HepG2 (cell line): ENCODE measurements around the gene TDG. TPM values are rescaled to one million over a fixed set of nuclear protein-coding genes. Genes with fewer than 3 reads are reported as not detected.
A peak's percentile ranks its signal among the peaks of the same experiment; 100 is the strongest.

Experiments
- HHEX ChIP-seq: IDR thresholded peaks from 2 replicates; pipeline ENCODE4 v1.6.1; 2016; ENCODE audit warnings: control low read depth
- MAFK ChIP-seq, 2 experiments: IDR thresholded peaks in 1 of 2; conservative IDR thresholded peaks in 1 of 2; 2 replicates each; pipeline ENCODE4 v1.6.1; 2011; ENCODE audit warnings: improper control_type of control experiment in 2 of 2, low read length in 2 of 2
- MEF2D ChIP-seq: sonication (generic); formaldehyde crosslinking; IDR thresholded peaks from 2 replicates; pipeline ENCODE4 v1.5.1; 2020; ENCODE audit warnings: mild to moderate bottlenecking, missing genetic modification reagents
- NR2F2 ChIP-seq: IDR thresholded peaks from 2 replicates; pipeline ENCODE4 v1.6.1; 2012; ENCODE audit warnings: low read depth, inconsistent platforms, borderline replicate concordance
- TCF7L2 ChIP-seq: IDR thresholded peaks from 2 replicates; pipeline ENCODE4 v1.6.1; 2011; ENCODE audit warnings: mild to moderate bottlenecking, low read depth, low read length, moderate library complexity
- ZMYM3 ChIP-seq: sonication (generic); formaldehyde crosslinking; IDR thresholded peaks from 2 replicates; pipeline ENCODE4 v1.5.1; 2020; ENCODE audit warnings: mild to moderate bottlenecking, missing genetic modification reagents
- ZNF260 ChIP-seq: sonication (generic); formaldehyde crosslinking; IDR thresholded peaks from 2 replicates; pipeline ENCODE4 v1.4.0; 2020; ENCODE audit warnings: missing genetic modification reagents, low read depth, mild to moderate bottlenecking, borderline replicate concordance
- ZNF383 ChIP-seq: sonication (generic); formaldehyde crosslinking; IDR thresholded peaks from 2 replicates; pipeline ENCODE4 v1.4.0; 2020; ENCODE audit warnings: missing genetic modification reagents, mild to moderate bottlenecking, borderline replicate concordance
- ZNF484 ChIP-seq: sonication (generic); formaldehyde crosslinking; IDR thresholded peaks from 2 replicates; pipeline ENCODE4 v1.5.1; 2020; ENCODE audit warnings: mild to moderate bottlenecking, low read depth, missing genetic modification reagents, borderline replicate concordance
- ZNF660 ChIP-seq: sonication (generic); formaldehyde crosslinking; IDR thresholded peaks from 2 replicates; pipeline ENCODE4 v1.5.1; 2020; ENCODE audit warnings: mild to moderate bottlenecking, low read depth, missing genetic modification reagents, borderline replicate concordance
- ZNF792 ChIP-seq: IDR thresholded peaks from 2 replicates; pipeline ENCODE4 v1.6.1; 2016
- polyA plus RNA-seq, 8 experiments: library from polyadenylated mRNA; depleted of rRNA in 3 of 8; stranded (reverse) in 7 of 8; unstranded in 1 of 8; fragments of >200 nt; fragmentation: Illumina TruSeq in 4 of 8; extraction: Trizol in 4 of 8; gene quantifications; 2 replicates each; pipeline versions ENCODE4 v1.2.1 to v1.2.3, GENCODE V29; 2011 to 2016; ENCODE audit warnings: low read depth in 4 of 8, missing spikeins in 1 of 8, mixed read lengths in 1 of 8; ENCODE audit not compliant: insufficient read depth in 1 of 8
- total RNA-seq, 5 experiments: library from RNA; depleted of rRNA; stranded (reverse); fragments of >200 nt; fragmentation: Illumina TruSeq; extraction: Trizol; gene quantifications; 2 replicates each; pipeline ENCODE4 v1.2.3, GENCODE V29; 2016; ENCODE audit warnings: low read depth in 1 of 5
- TF ChIP-seq, protein P1 (sequence below): conservative IDR thresholded peaks from 2 replicates; pipeline ENCODE4 v1.6.1; 2018; ENCODE audit warnings: missing genetic modification reagents
- TF ChIP-seq, protein P2 (sequence below): sonication (generic); formaldehyde crosslinking; conservative IDR thresholded peaks from 2 replicates; pipeline ENCODE4 v1.8.0; 2022; ENCODE audit warnings: mild to moderate bottlenecking, moderate library complexity, missing genetic modification reagents
- TF ChIP-seq, protein P3 (sequence below): sonication (generic); formaldehyde crosslinking; IDR thresholded peaks from 2 replicates; pipeline ENCODE4 v1.4.0; 2020; ENCODE audit warnings: mild to moderate bottlenecking, missing genetic modification reagents
- TF ChIP-seq, protein P4 (sequence below): sonication (generic); formaldehyde crosslinking; IDR thresholded peaks from 2 replicates; pipeline ENCODE4 v1.5.1; 2020; ENCODE audit warnings: missing genetic modification reagents, mild to moderate bottlenecking, borderline replicate concordance
- TF ChIP-seq, protein P5 (sequence below): sonication (generic); formaldehyde crosslinking; IDR thresholded peaks from 2 replicates; pipeline ENCODE4 v1.4.0; 2020; ENCODE audit warnings: mild to moderate bottlenecking, missing genetic modification reagents

The TDG gene
- total and polyA plus RNA-seq, 2 of the 13 experiments (the other 11 are each of a cell fraction or from before 2014, with no cell fraction given), result 14.2 to 19.5 TPM

DNA sequence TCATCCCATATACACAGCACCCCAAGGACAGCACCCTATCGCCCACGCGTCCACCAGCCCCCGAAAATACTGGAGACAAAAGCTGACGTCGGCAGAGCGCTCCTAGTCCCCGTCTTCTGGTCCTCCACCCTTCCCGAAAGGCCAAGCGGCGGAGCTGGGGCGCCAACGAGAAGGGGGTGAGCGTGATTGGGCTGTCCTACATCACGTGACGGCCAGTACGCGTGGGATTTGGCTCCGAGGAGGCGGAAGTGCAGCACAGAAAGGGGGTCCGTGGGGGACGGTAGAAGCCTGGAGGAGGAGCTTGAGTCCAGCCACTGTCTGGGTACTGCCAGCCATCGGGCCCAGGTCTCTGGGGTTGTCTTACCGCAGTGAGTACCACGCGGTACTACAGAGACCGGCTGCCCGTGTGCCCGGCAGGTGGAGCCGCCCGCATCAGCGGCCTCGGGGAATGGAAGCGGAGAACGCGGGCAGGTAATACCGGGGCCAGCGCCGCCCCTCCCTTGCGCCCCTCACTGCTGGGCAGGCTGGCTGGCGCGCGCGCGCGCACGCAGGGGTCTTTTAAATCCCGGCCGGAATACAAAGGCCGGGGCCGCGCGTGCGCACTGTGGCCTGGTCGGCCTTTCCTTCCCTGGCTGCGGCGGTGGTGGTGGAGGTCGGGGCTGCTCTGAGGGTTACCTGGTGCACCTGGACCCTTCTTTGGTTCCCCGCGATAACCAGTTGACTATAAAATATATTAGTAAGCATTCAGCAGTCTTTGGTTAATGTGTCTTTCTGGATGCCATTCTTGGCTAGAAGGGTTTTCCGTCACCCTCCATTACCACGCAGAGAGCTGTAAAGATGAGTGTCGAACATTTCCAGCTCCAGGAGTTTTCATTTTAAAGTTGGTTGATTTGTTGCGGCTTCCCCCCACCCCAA, at the start of gene TDG (continued):
- TF ChIP-seq ZNF484 (CRISPR knock-in tag) (no peak), HHEX (CRISPR knock-in tag) (no peak), ZNF792 (CRISPR knock-in tag) (peak; percentile 55; the same call in 1 of the 2 replicates), ZNF660 (no peak), ZNF383 (CRISPR knock-in tag) (no peak), MAFK (conservative IDR thresholded peaks at IDR 0.05 in 1 of 2, IDR thresholded peaks at IDR 0.05 in 1 of 2; ENCODE audit: low read length in 2 of 2) (peak; percentile 61 to 80), MEF2D (CRISPR knock-in tag) (peak; percentile 67), NR2F2 (peak; percentile 25; the same call in 1 of the 2 replicates), ZNF260 (CRISPR knock-in tag) (no peak), TCF7L2 (no peak), ZMYM3 (0 out of 2 replicates have a peak, but pooled peaks have one; percentile 12)
- TF ChIP-seq, protein P1, sequence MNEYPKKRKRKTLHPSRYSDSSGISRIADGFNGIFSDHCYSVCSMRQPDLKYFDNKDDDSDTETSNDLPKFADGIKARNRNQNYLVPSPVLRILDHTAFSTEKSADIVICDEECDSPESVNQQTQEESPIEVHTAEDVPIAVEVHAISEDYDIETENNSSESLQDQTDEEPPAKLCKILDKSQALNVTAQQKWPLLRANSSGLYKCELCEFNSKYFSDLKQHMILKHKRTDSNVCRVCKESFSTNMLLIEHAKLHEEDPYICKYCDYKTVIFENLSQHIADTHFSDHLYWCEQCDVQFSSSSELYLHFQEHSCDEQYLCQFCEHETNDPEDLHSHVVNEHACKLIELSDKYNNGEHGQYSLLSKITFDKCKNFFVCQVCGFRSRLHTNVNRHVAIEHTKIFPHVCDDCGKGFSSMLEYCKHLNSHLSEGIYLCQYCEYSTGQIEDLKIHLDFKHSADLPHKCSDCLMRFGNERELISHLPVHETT, result 0 out of 2 replicates have a peak, but pooled peaks have one; percentile 23
- TF ChIP-seq, protein P2, sequence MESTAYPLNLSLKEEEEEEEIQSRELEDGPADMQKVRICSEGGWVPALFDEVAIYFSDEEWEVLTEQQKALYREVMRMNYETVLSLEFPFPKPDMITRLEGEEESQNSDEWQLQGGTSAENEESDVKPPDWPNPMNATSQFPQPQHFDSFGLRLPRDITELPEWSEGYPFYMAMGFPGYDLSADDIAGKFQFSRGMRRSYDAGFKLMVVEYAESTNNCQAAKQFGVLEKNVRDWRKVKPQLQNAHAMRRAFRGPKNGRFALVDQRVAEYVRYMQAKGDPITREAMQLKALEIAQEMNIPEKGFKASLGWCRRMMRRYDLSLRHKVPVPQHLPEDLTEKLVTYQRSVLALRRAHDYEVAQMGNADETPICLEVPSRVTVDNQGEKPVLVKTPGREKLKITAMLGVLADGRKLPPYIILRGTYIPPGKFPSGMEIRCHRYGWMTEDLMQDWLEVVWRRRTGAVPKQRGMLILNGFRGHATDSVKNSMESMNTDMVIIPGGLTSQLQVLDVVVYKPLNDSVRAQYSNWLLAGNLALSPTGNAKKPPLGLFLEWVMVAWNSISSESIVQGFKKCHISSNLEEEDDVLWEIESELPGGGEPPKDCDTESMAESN (CRISPR knock-in tag), result peak; percentile 79; the same call in 1 of the 2 replicates
- TF ChIP-seq, protein P3, sequence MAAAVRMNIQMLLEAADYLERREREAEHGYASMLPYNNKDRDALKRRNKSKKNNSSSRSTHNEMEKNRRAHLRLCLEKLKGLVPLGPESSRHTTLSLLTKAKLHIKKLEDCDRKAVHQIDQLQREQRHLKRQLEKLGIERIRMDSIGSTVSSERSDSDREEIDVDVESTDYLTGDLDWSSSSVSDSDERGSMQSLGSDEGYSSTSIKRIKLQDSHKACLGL, result peak; percentile 95
- TF ChIP-seq, protein P4, sequence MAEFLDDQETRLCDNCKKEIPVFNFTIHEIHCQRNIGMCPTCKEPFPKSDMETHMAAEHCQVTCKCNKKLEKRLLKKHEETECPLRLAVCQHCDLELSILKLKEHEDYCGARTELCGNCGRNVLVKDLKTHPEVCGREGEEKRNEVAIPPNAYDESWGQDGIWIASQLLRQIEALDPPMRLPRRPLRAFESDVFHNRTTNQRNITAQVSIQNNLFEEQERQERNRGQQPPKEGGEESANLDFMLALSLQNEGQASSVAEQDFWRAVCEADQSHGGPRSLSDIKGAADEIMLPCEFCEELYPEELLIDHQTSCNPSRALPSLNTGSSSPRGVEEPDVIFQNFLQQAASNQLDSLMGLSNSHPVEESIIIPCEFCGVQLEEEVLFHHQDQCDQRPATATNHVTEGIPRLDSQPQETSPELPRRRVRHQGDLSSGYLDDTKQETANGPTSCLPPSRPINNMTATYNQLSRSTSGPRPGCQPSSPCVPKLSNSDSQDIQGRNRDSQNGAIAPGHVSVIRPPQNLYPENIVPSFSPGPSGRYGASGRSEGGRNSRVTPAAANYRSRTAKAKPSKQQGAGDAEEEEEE (CRISPR knock-in tag), result no peak
- TF ChIP-seq, protein P5, sequence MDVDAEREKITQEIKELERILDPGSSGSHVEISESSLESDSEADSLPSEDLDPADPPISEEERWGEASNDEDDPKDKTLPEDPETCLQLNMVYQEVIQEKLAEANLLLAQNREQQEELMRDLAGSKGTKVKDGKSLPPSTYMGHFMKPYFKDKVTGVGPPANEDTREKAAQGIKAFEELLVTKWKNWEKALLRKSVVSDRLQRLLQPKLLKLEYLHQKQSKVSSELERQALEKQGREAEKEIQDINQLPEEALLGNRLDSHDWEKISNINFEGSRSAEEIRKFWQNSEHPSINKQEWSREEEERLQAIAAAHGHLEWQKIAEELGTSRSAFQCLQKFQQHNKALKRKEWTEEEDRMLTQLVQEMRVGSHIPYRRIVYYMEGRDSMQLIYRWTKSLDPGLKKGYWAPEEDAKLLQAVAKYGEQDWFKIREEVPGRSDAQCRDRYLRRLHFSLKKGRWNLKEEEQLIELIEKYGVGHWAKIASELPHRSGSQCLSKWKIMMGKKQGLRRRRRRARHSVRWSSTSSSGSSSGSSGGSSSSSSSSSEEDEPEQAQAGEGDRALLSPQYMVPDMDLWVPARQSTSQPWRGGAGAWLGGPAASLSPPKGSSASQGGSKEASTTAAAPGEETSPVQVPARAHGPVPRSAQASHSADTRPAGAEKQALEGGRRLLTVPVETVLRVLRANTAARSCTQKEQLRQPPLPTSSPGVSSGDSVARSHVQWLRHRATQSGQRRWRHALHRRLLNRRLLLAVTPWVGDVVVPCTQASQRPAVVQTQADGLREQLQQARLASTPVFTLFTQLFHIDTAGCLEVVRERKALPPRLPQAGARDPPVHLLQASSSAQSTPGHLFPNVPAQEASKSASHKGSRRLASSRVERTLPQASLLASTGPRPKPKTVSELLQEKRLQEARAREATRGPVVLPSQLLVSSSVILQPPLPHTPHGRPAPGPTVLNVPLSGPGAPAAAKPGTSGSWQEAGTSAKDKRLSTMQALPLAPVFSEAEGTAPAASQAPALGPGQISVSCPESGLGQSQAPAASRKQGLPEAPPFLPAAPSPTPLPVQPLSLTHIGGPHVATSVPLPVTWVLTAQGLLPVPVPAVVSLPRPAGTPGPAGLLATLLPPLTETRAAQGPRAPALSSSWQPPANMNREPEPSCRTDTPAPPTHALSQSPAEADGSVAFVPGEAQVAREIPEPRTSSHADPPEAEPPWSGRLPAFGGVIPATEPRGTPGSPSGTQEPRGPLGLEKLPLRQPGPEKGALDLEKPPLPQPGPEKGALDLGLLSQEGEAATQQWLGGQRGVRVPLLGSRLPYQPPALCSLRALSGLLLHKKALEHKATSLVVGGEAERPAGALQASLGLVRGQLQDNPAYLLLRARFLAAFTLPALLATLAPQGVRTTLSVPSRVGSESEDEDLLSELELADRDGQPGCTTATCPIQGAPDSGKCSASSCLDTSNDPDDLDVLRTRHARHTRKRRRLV (CRISPR knock-in tag), result peak; percentile 62; the same call in 1 of the 2 replicates
